Measurements from ENCODE around the gene USP8.

GRCh38 chr15:50458348-50459112 is 34.3 kb downstream of the USP8 start:
- no peak for TF ChIP-seq POU6F1 (CRISPR knock-in tag; IDR thresholded peaks at IDR 0.05; ENCODE audit: borderline replicate concordance, low read depth)
- no peak for TF ChIP-seq PPARA (CRISPR knock-in tag; IDR thresholded peaks at IDR 0.05; ENCODE audit: borderline replicate concordance)
- no peak for TF ChIP-seq ZFP3 (CRISPR knock-in tag; IDR thresholded peaks at IDR 0.05)
- no peak for TF ChIP-seq CREB5 (CRISPR knock-in tag; IDR thresholded peaks at IDR 0.05; ENCODE audit: low read depth)
- no peak for TF ChIP-seq ZFP30 (CRISPR knock-in tag; IDR thresholded peaks at IDR 0.05)
- TF ChIP-seq RARB (CRISPR knock-in tag; IDR thresholded peaks at IDR 0.05), result no peak
- TF ChIP-seq PATZ1 (CRISPR knock-in tag; IDR thresholded peaks at IDR 0.05; ENCODE audit: borderline replicate concordance), result no peak
- TF ChIP-seq OSR1 (CRISPR knock-in tag; IDR thresholded peaks at IDR 0.05), result no peak
- no peak for TF ChIP-seq TCF4 (CRISPR knock-in tag; IDR thresholded peaks at IDR 0.05; ENCODE audit: borderline replicate concordance)
- TF ChIP-seq ARNTL (CRISPR knock-in tag; IDR thresholded peaks at IDR 0.05; ENCODE audit: borderline replicate concordance, low read depth), result no peak
- TF ChIP-seq CSDC2 (CRISPR knock-in tag; IDR thresholded peaks at IDR 0.05), result no peak

Data from SK-N-SH treated with all-trans-retinoic acid at 6 μM for 48 hours (cell line).